Esophagus (tissue), 2 donors: Measurements from ENCODE around the gene C6orf62. TPM values are rescaled to one million over a fixed set of nuclear protein-coding genes. Genes with fewer than 3 reads are reported as not detected.
"Not testable (repeated sequence)": the region's sequence is repeated elsewhere in the genome, so short reads cannot be mapped to it uniquely, and the experiment has no call there.

ENCODE experiments used
- H3K27ac ChIP-seq, 2 donors: one replicate each; pipeline ENCODE4 v1.5.1; 2013; ENCODE audit warnings: low read depth in 2 of 2, mild to moderate bottlenecking in 2 of 2, inconsistent platforms in 1 of 2, low read length in 1 of 2, moderate library complexity in 1 of 2
- H3K27me3 ChIP-seq, 2 donors: one replicate each; pipeline ENCODE4 v1.6.1; 2013; ENCODE audit warnings: low read length in 2 of 2, control low read depth in 1 of 2, mild to moderate bottlenecking in 1 of 2; ENCODE audit not compliant: insufficient read depth in 2 of 2, control insufficient read depth in 1 of 2
- H3K36me3 ChIP-seq, 2 donors: one replicate each; pipeline ENCODE4 v1.6.1; 2013; ENCODE audit warnings: low read length in 1 of 2; ENCODE audit not compliant: control insufficient read depth in 2 of 2, insufficient read depth in 2 of 2
- H3K4me1 ChIP-seq, 2 donors: one replicate each; pipeline ENCODE4 v1.6.1; 2013; ENCODE audit warnings: low read length in 1 of 2; ENCODE audit not compliant: control insufficient read depth in 2 of 2, insufficient read depth in 2 of 2
- H3K4me3 ChIP-seq, 2 donors: one replicate each; pipeline ENCODE4 v1.5.1; 2013; ENCODE audit warnings: low read length in 2 of 2, mild to moderate bottlenecking in 2 of 2, low read depth in 1 of 2, moderate library complexity in 1 of 2
- H3K9me3 ChIP-seq, 2 donors: one replicate each; pipeline ENCODE4 v1.6.1; 2013; ENCODE audit warnings: mild to moderate bottlenecking in 2 of 2, low read depth in 1 of 2, low read length in 1 of 2, moderate library complexity in 1 of 2; ENCODE audit not compliant: control insufficient read depth in 2 of 2, insufficient read depth in 1 of 2
- WGBS, 2 donors: extraction: QIAGEN DNeasy Blood & Tissue Kit; methylation state at CpG; one replicate each; pipeline ENCODE4 v1.1.7; 2013; 5-methylcytosine and 5-hydroxymethylcytosine counted together
- polyA plus RNA-seq, 2 donors: library from polyadenylated mRNA; stranded (reverse); fragments of 200-250 nt; gene quantifications; one replicate each; pipeline ENCODE4 v1.2.3, GENCODE V29; 2013
- donor health status: healthy with polysubstance abuse.
- donor health status: Bipolar disorder and iron deficiency.

C6orf62 gene
- polyA plus RNA-seq, 2 donors = 37.4 to 40.2 TPM

- Histone ChIP-seq H3K4me3 (no peak overlapping the region), H3K27ac (no peak overlapping the region), H3K4me1 (peaks cover 0 to 2% of the 10 kb centered on the region in 2 donors), H3K27me3 (no peaks in the 10 kb centered on the region), H3K9me3 (no peaks in the 10 kb centered on the region), H3K36me3 (no peaks in the 10 kb centered on the region)
- 96% methylated on average over 3 of the region's 3 CpGs for WGBS, 2 donors
Observed at GRCh38 chr6:24759718-24760117, 40.8 kb upstream of the C6orf62 start.

GRCh38 chr6:24757611-24758010 lies 38.7 kb upstream of the C6orf62 start:
- 91 to 95% methylated on average over 6 of the region's 6 CpGs for WGBS, 2 donors
- Histone ChIP-seq H3K36me3 (no peaks in the 10 kb centered on the region), H3K9me3 (no peaks in the 10 kb centered on the region), H3K4me1 (peaks cover 0 to 2% of the 10 kb centered on the region in 2 donors), H3K27ac (no peak overlapping the region), H3K4me3 (no peak overlapping the region), H3K27me3 (no peaks in the 10 kb centered on the region)

GRCh38 chr6:24755279-24755678 lies 36.3 kb upstream of the C6orf62 start:
- no peaks in the 10 kb centered on the region for H3K27me3 ChIP-seq
- H3K4me1 ChIP-seq = no peaks in the 10 kb centered on the region
- no peaks in the 10 kb centered on the region for H3K9me3 ChIP-seq

GRCh38 chr6:24754378-24754777 lies 35.4 kb upstream of the C6orf62 start:
- H3K9me3 ChIP-seq, H3K4me1 ChIP-seq, H3K27ac ChIP-seq, H3K27me3 ChIP-seq, H3K36me3 ChIP-seq, H3K4me3 ChIP-seq: not testable (repeated sequence)
- 89 to 90% methylated on average over 4 of the region's 4 CpGs for WGBS, 2 donors

More at GRCh38 chr6:24755279-24755678, 36.3 kb upstream of the C6orf62 start:
- Histone ChIP-seq H3K27ac (no peak overlapping the region), H3K36me3 (no peaks in the 10 kb centered on the region), H3K4me3 (no peak overlapping the region)

GRCh38 chr6:24753545-24753944 lies 34.6 kb upstream of the C6orf62 start:
- Histone ChIP-seq H3K4me1 (no peaks in the 10 kb centered on the region), H3K27ac (no peak overlapping the region), H3K36me3 (no peaks in the 10 kb centered on the region), H3K27me3 (no peaks in the 10 kb centered on the region), H3K4me3 (no peak overlapping the region), H3K9me3 (no peaks in the 10 kb centered on the region)
- WGBS, 2 donors = 76 to 87% methylated on average over 2 of the region's 2 CpGs

- Histone ChIP-seq H3K4me1 (no peaks in the 10 kb centered on the region), H3K9me3 (no peaks in the 10 kb centered on the region), H3K27ac (no peak overlapping the region), H3K36me3 (no peaks in the 10 kb centered on the region), H3K27me3 (no peaks in the 10 kb centered on the region), H3K4me3 (no peak overlapping the region)
- WGBS, 2 donors = 81 to 96% methylated on average over 1 of the region's 1 CpG
Observed at GRCh38 chr6:24752917-24753492, 34.1 kb upstream of the C6orf62 start.

- H3K27me3 ChIP-seq = no peaks in the 10 kb centered on the region
- no peak overlapping the region for H3K27ac ChIP-seq
- no peak overlapping the region for H3K4me3 ChIP-seq
- no peaks in the 10 kb centered on the region for H3K9me3 ChIP-seq
- 63 to 69% methylated on average over 2 of the region's 2 CpGs for WGBS, 2 donors
- H3K36me3 ChIP-seq = no peaks in the 10 kb centered on the region
- no peaks in the 10 kb centered on the region for H3K4me1 ChIP-seq
Observed at GRCh38 chr6:24752503-24752902, 33.5 kb upstream of the C6orf62 start.

GRCh38 chr6:24750878-24751277 lies 31.9 kb upstream of the C6orf62 start:
- H3K27me3 ChIP-seq, H3K4me3 ChIP-seq, H3K9me3 ChIP-seq, H3K36me3 ChIP-seq, H3K27ac ChIP-seq, H3K4me1 ChIP-seq: not testable (repeated sequence)
- 72 to 74% methylated on average over 3 of the region's 3 CpGs for WGBS, 2 donors

GRCh38 chr6:24749297-24749696 lies 30.3 kb upstream of the C6orf62 start:
- Histone ChIP-seq H3K9me3 (no peaks in the 10 kb centered on the region), H3K36me3 (no peaks in the 10 kb centered on the region), H3K27ac (peak overlapping the region in 1 of 2 donors; percentile 24), H3K4me1 (no peaks in the 10 kb centered on the region), H3K27me3 (no peaks in the 10 kb centered on the region), H3K4me3 (no peak overlapping the region)
- WGBS, 2 donors = 70 to 74% methylated on average over 3 of the region's 3 CpGs

GRCh38 chr6:24744911-24745310 lies 26.0 kb upstream of the C6orf62 start:
- H3K36me3 ChIP-seq = no peaks in the 10 kb centered on the region
- no peaks in the 10 kb centered on the region for H3K9me3 ChIP-seq
- no peak overlapping the region for H3K27ac ChIP-seq
- 82 to 87% methylated on average over 5 of the region's 5 CpGs for WGBS, 2 donors
- no peaks in the 10 kb centered on the region for H3K27me3 ChIP-seq
- no peak overlapping the region for H3K4me3 ChIP-seq
- no peaks in the 10 kb centered on the region for H3K4me1 ChIP-seq
